Activated CD8-positive, alpha-beta T cell treated with anti-CD3 and anti-CD28 coated beads for 36 hours (primary cell): ENCODE data around the gene ARHGAP26. TPM values are rescaled to one million over a fixed set of nuclear protein-coding genes. Genes with fewer than 3 reads are reported as not detected.

Source experiments
- ATAC-seq: fragments of 200-7000 bp; cut with Tn5 transposase; one replicate; pipeline ENCODE4 v1.10.0; 2021; ENCODE audit warnings: mild to moderate bottlenecking, moderate library complexity
- CTCF ChIA-PET: fragments of 350-600 bp; sonication (Branson Sonifier 250); formaldehyde crosslinking; loops from one replicate; lab custom pipeline; 2021; ENCODE audit warnings: antibody characterized with exemption; lab: Charles Lee
- POLR2A ChIA-PET: fragments of 350-600 bp; sonication (Branson Sonifier 250); formaldehyde crosslinking; loops from one replicate; lab custom pipeline; 2021; ENCODE audit warnings: antibody characterized with exemption; lab: Charles Lee
- DNase-seq: peaks from one replicate; pipeline ENCODE4 v3.0.0-alpha.2; 2020
- H3K27ac Mint-ChIP-seq: one replicate; pipeline ENCODE4 v1.8.0; 2021; ENCODE audit warnings: mild to moderate bottlenecking, mixed read lengths
- H3K27me3 Mint-ChIP-seq: one replicate; pipeline ENCODE4 v1.8.0; 2021; ENCODE audit warnings: mixed read lengths
- H3K36me3 Mint-ChIP-seq: one replicate; pipeline ENCODE4 v1.8.0; 2021; ENCODE audit warnings: low read depth, mixed read lengths
- H3K4me1 Mint-ChIP-seq: one replicate; pipeline ENCODE4 v1.8.0; 2021; ENCODE audit warnings: low read depth, mixed read lengths
- H3K4me3 Mint-ChIP-seq: one replicate; pipeline ENCODE4 v1.8.0; 2021; ENCODE audit warnings: mild to moderate bottlenecking, moderate library complexity, mixed read lengths
- H3K9me3 Mint-ChIP-seq: one replicate; pipeline ENCODE4 v1.8.0; 2021; ENCODE audit warnings: mixed read lengths
- CTCF ChIP-seq: fragments of 200-600 bp; IDR thresholded peaks from one replicate; pipeline ENCODE4 v1.8.0; 2022; ENCODE audit warnings: antibody characterized with exemption, mild to moderate bottlenecking
- intact Hi-C: fragments of 100-400 bp; cut with micrococcal nuclease; formaldehyde crosslinking; loops from one replicate; pipeline ENCODE4 v1.10.0; 2022
- total RNA-seq, 2 experiments: library from RNA; stranded (reverse); gene quantifications; one replicate each; pipeline ENCODE4 v1.2.3, GENCODE V29; 2021

Gene ARHGAP26
- total RNA-seq, 2 experiments from 2014 or later = 12.7 to 18.0 TPM

GRCh38 chr5:142830241-142831008, 60.2 kb downstream of the ARHGAP26 start:
- no peaks in the 10 kb centered on the region for H3K9me3 Mint-ChIP-seq
- TF ChIP-seq CTCF = no peak
- no peak overlapping the region for H3K4me3 Mint-ChIP-seq
- ChIA-PET CTCF (interaction anchor here (1.0 to 1.6 kb wide), 6 partner anchors 14 to 117 kb away, joined by 3 to 5 read pairs (median 3); no protein-coding TSS in a partner anchor), POLR2A (interaction anchor here (1.2 to 3.0 kb wide), 2 partner anchors 9 to 31 kb away, joined by 4 to 10 read pairs; no protein-coding TSS in a partner anchor)
- no peak for ATAC-seq
- no peak for DNase-seq
- H3K36me3 Mint-ChIP-seq = peaks cover 2% of the 10 kb centered on the region
- intact Hi-C loops = no loop called here
- H3K4me1 Mint-ChIP-seq = peaks cover 75% of the 10 kb centered on the region
- no peaks in the 10 kb centered on the region for H3K27me3 Mint-ChIP-seq
- H3K27ac Mint-ChIP-seq = no peak overlapping the region

- POLR2A ChIA-PET = interaction anchor here (1.2 to 3.0 kb wide), 2 partner anchors 10 to 32 kb away, joined by 4 to 10 read pairs; no protein-coding TSS in a partner anchor
- Mint-ChIP-seq H3K27ac (no peak overlapping the region), H3K36me3 (peaks cover 2% of the 10 kb centered on the region), H3K4me3 (no peak overlapping the region), H3K9me3 (no peaks in the 10 kb centered on the region), H3K27me3 (no peaks in the 10 kb centered on the region), H3K4me1 (peaks cover 75% of the 10 kb centered on the region)
- DNase-seq (no peak), ATAC-seq (no peak)
- no peak for TF ChIP-seq CTCF
- CTCF ChIA-PET = no interaction called here
- intact Hi-C loops = no loop called here
Measured at GRCh38 chr5:142831009-142831383, 60.8 kb downstream of the ARHGAP26 start.

GRCh38 chr5:142832263-142832662, 62.1 kb downstream of the ARHGAP26 start:
- Mint-ChIP-seq H3K36me3 (peaks cover 2% of the 10 kb centered on the region), H3K4me1 (peaks cover 69% of the 10 kb centered on the region), H3K9me3 (no peaks in the 10 kb centered on the region), H3K27ac (no peak overlapping the region), H3K27me3 (no peaks in the 10 kb centered on the region), H3K4me3 (no peak overlapping the region)
- CTCF ChIA-PET = interaction anchor here (1.1 kb wide), 2 partner anchors 57 to 83 kb away, joined by 3 to 6 read pairs; no protein-coding TSS in a partner anchor
- no peak for TF ChIP-seq CTCF
- ATAC-seq = no peak
- intact Hi-C loops = no loop called here
- DNase-seq = no peak
- POLR2A ChIA-PET = interaction anchor here (3.0 kb wide), 1 partner anchor 33 kb away, joined by 10 read pairs; no protein-coding TSS in a partner anchor

- DNase-seq (no peak), ATAC-seq (no peak)
- Mint-ChIP-seq H3K36me3 (peaks cover 2% of the 10 kb centered on the region), H3K4me1 (peaks cover 54% of the 10 kb centered on the region), H3K27ac (no peak overlapping the region), H3K27me3 (no peaks in the 10 kb centered on the region), H3K4me3 (no peak overlapping the region), H3K9me3 (no peaks in the 10 kb centered on the region)
- ChIA-PET CTCF (interaction anchor here (1.1 to 1.7 kb wide), 6 partner anchors 50 to 121 kb away, joined by 3 to 5 read pairs (median 3); partner anchors contain the start of gene ARHGAP26), POLR2A (interaction anchor here (0.7 kb wide), 1 partner anchor 39 kb away, joined by 3 read pairs; no protein-coding TSS in a partner anchor)
- no peak for TF ChIP-seq CTCF
- intact Hi-C loops = no loop called here
Measured at GRCh38 chr5:142833517-142834449, 63.6 kb downstream of the ARHGAP26 start.
